ENCODE results near the gene FRMD4A.

DNA sequence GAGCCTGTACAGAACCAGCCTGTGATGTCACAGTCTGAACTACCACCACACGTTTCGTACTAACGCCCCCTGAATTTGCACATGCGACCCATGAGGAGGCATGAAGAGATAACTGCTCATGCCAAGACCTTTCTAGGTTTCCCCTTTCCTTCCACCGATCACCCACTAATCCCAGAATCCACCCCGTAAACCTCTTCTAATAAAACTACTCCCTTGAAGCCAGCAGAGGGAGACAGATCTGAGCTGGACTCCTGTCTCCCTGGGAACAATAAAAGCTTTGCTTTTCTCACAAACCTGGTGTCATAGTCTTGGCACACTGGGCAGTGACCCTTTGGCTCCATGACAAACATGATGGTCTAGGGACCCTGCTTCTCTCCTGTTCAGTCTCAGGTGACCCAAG is 144.5 kb downstream of the FRMD4A start:
- no peak for TF ChIP-seq POLR2AphosphoS5 (IDR thresholded peaks at IDR 0.05)
- TF ChIP-seq, protein P1, sequence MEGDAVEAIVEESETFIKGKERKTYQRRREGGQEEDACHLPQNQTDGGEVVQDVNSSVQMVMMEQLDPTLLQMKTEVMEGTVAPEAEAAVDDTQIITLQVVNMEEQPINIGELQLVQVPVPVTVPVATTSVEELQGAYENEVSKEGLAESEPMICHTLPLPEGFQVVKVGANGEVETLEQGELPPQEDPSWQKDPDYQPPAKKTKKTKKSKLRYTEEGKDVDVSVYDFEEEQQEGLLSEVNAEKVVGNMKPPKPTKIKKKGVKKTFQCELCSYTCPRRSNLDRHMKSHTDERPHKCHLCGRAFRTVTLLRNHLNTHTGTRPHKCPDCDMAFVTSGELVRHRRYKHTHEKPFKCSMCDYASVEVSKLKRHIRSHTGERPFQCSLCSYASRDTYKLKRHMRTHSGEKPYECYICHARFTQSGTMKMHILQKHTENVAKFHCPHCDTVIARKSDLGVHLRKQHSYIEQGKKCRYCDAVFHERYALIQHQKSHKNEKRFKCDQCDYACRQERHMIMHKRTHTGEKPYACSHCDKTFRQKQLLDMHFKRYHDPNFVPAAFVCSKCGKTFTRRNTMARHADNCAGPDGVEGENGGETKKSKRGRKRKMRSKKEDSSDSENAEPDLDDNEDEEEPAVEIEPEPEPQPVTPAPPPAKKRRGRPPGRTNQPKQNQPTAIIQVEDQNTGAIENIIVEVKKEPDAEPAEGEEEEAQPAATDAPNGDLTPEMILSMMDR (IDR thresholded peaks at IDR 0.05) = no peak
- TF ChIP-seq POLR2A (IDR thresholded peaks at IDR 0.05) = no peak
